ENCODE data around the gene KDM6A.

DNA sequence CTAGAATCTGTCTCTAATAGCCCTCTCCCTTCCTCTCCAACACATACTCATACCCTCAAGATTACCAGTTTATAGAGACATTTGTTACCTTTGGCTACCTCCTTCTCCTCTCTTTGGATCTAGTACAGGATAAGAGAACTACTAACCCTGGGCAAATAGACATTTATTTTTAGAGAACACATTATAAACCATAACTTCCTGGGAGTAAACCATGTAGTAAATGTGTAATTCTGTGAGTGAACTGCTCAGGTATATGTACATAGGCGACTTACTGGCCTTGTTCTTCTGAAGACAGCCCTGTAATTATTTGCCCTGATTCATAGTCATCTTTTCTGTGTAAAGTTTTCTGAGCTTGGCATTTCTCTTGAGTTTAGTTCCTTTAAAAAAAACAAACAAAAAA lies 94.2 kb downstream of the KDM6A start:
- TF ChIP-seq, protein P1, sequence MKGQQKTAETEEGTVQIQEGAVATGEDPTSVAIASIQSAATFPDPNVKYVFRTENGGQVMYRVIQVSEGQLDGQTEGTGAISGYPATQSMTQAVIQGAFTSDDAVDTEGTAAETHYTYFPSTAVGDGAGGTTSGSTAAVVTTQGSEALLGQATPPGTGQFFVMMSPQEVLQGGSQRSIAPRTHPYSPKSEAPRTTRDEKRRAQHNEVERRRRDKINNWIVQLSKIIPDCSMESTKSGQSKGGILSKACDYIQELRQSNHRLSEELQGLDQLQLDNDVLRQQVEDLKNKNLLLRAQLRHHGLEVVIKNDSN (IDR thresholded peaks at IDR 0.05; ENCODE audit: borderline replicate concordance, low read depth): no peak
- TF ChIP-seq, protein P2, sequence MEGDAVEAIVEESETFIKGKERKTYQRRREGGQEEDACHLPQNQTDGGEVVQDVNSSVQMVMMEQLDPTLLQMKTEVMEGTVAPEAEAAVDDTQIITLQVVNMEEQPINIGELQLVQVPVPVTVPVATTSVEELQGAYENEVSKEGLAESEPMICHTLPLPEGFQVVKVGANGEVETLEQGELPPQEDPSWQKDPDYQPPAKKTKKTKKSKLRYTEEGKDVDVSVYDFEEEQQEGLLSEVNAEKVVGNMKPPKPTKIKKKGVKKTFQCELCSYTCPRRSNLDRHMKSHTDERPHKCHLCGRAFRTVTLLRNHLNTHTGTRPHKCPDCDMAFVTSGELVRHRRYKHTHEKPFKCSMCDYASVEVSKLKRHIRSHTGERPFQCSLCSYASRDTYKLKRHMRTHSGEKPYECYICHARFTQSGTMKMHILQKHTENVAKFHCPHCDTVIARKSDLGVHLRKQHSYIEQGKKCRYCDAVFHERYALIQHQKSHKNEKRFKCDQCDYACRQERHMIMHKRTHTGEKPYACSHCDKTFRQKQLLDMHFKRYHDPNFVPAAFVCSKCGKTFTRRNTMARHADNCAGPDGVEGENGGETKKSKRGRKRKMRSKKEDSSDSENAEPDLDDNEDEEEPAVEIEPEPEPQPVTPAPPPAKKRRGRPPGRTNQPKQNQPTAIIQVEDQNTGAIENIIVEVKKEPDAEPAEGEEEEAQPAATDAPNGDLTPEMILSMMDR (IDR thresholded peaks at IDR 0.05): no peak
- TF ChIP-seq, protein P3, sequence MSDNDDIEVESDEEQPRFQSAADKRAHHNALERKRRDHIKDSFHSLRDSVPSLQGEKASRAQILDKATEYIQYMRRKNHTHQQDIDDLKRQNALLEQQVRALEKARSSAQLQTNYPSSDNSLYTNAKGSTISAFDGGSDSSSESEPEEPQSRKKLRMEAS (IDR thresholded peaks at IDR 0.05; ENCODE audit: low read depth): no peak
- TF ChIP-seq TAF1 (IDR thresholded peaks at IDR 0.05; ENCODE audit: borderline replicate concordance, low read depth, low read length) (no peak), FOXJ3 (CRISPR knock-in tag; IDR thresholded peaks at IDR 0.05) (no peak), GABPA (IDR thresholded peaks at IDR 0.05; ENCODE audit: low read depth) (no peak), JUND (IDR thresholded peaks at IDR 0.05) (no peak), SIN3A (IDR thresholded peaks at IDR 0.05; ENCODE audit: borderline replicate concordance, low read depth, low read length) (no peak), POLR2AphosphoS5 (IDR thresholded peaks at IDR 0.05; ENCODE audit: low read depth, low read length) (no peak), FOXM1 (IDR thresholded peaks at IDR 0.05; ENCODE audit: low read depth) (no peak), EP300 (IDR thresholded peaks at IDR 0.05; ENCODE audit: borderline replicate concordance in 1 of 2, low read depth in 1 of 2, low read length in 1 of 2) (no peak)
- TF ChIP-seq, protein P4, sequence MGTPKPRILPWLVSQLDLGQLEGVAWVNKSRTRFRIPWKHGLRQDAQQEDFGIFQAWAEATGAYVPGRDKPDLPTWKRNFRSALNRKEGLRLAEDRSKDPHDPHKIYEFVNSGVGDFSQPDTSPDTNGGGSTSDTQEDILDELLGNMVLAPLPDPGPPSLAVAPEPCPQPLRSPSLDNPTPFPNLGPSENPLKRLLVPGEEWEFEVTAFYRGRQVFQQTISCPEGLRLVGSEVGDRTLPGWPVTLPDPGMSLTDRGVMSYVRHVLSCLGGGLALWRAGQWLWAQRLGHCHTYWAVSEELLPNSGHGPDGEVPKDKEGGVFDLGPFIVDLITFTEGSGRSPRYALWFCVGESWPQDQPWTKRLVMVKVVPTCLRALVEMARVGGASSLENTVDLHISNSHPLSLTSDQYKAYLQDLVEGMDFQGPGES (IDR thresholded peaks at IDR 0.05; ENCODE audit: low read depth, low read length): no peak
